ENCODE results near the gene RPLP1.

GRCh38 chr15:69498987-69499386 is 46.4 kb downstream of the RPLP1 start:
- TF ChIP-seq EZH2 (IDR thresholded peaks at IDR 0.05) (no peak), POLR2AphosphoS5 (IDR thresholded peaks at IDR 0.05; ENCODE audit: borderline replicate concordance, low read depth, low read length) (no peak), FOXP2 (optimal IDR thresholded peaks at IDR 0.05; ENCODE audit: control extremely low read depth, extremely low read length, insufficient read depth) (no peak)

All from SK-N-MC (cell line).